GM12874 (cell line): ENCODE measurements around the gene RILPL1.

Experiments
- CTCF ChIP-seq: IDR thresholded peaks from 2 replicates; pipeline ENCODE4 v1.5.1; 2011; ENCODE audit warnings: low read depth, mild to moderate bottlenecking, control low read depth, low read length, moderate library complexity; ENCODE audit not compliant: insufficient read depth

RILPL1 gene

GRCh38 chr12:123494124-123494851 lies 39.2 kb downstream of the RILPL1 start:
- TF ChIP-seq CTCF, result no peak

DNA sequence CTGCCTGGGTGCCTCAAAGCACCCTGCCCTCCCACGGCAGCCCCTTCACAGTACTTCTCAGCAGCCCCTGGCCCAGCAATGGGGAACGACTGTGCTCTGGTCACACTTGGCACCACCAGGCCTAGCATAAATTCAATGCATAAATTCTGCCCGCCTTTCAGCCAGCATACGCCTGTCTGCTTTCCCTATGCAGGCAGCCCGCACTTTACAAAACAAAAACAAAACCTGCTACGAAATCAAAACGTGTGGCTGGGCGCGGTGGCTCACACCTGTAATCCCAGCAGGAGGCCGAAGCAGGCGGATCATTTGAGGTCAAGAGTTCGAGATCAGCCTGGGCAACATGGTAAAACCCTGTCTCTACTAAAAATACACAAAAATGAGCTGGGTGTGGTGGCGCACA lies 42.0 kb downstream of the RILPL1 start:
- no peak for TF ChIP-seq CTCF

- no peak for TF ChIP-seq CTCF
Observed at GRCh38 chr12:123491056-123491455, 42.5 kb downstream of the RILPL1 start.

- no peak for TF ChIP-seq CTCF
Observed at GRCh38 chr12:123490089-123490488, 43.4 kb downstream of the RILPL1 start.

- TF ChIP-seq CTCF, result no peak
Observed at GRCh38 chr12:123489580-123489979, 43.9 kb downstream of the RILPL1 start.

GRCh38 chr12:123488539-123489230 lies 44.8 kb downstream of the RILPL1 start:
- no peak for TF ChIP-seq CTCF

DNA sequence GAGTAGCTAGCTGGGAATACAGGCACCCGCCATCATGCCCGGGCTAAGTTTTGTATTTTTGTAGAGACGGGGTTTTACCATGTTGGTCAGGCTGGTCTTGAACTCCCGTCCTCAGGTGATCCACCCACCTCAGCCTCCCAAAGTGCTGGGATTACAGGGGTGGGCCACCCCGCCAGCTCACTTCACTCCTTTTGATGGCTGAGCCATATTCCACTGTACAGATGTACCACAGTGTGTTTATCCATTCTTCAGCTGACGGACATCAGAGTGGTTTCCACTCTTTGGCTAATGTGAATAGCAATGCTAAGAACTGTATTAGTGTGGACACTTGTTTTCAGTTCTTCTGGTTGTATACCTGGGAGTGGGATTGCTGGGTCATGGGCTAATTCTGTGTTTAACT lies 46.1 kb downstream of the RILPL1 start:
- no peak for TF ChIP-seq CTCF
